GM12872 (cell line): ENCODE results near the gene WNT6.

Experiments
- CTCF ChIP-seq: IDR thresholded peaks from 3 replicates; pipeline ENCODE4 v1.5.1; 2011; ENCODE audit warnings: low read depth, mild to moderate bottlenecking, low read length, moderate library complexity; ENCODE audit not compliant: insufficient read depth

WNT6 gene

GRCh38 chr2:218859988-218860831 lies 605 bp downstream of the WNT6 start:
- TF ChIP-seq CTCF = no peak

GRCh38 chr2:218860950-218861381 lies 1.4 kb downstream of the WNT6 start:
- no peak for TF ChIP-seq CTCF

- TF ChIP-seq CTCF = no peak
Measured at GRCh38 chr2:218861645-218862318, 2.2 kb downstream of the WNT6 start.

GRCh38 chr2:218863021-218863520 lies 3.5 kb downstream of the WNT6 start:
- no peak for TF ChIP-seq CTCF

- TF ChIP-seq CTCF = no peak
Measured at GRCh38 chr2:218865396-218865795, 5.8 kb downstream of the WNT6 start.

GRCh38 chr2:218865999-218866398 lies 6.4 kb downstream of the WNT6 start:
- TF ChIP-seq CTCF = peak; percentile 14; the same call in 1 of the 3 replicates

- no peak for TF ChIP-seq CTCF
Measured at GRCh38 chr2:218867900-218868299, 8.3 kb downstream of the WNT6 start.
